NT2/D1 (cell line): ENCODE measurements around the gene RPP14.

Source experiments
- SUZ12 ChIP-seq: IDR thresholded peaks from 2 replicates; pipeline ENCODE4 v1.6.1; 2011; ENCODE audit not compliant: insufficient read length, insufficient read depth; ENCODE audit errors: extremely low read depth
- YY1 ChIP-seq: IDR thresholded peaks from 2 replicates; pipeline ENCODE4 v1.6.1; 2011; ENCODE audit not compliant: insufficient read length, insufficient read depth
- ZNF274 ChIP-seq: IDR thresholded peaks from 2 replicates; pipeline ENCODE4 v1.6.1; 2011; ENCODE audit warnings: mild to moderate bottlenecking, low read depth, low read length

- TF ChIP-seq ZNF274 = no peak
- no peak for TF ChIP-seq YY1
- TF ChIP-seq SUZ12 = no peak
Measured at GRCh38 chr3:58334506-58334884, 28.4 kb downstream of the RPP14 start.
